ENCODE results near the gene SCN2B. TPM values are rescaled to one million over a fixed set of nuclear protein-coding genes. Genes with fewer than 3 reads are reported as not detected.
A peak's percentile ranks its signal among the peaks of the same experiment; 100 is the strongest.

Gene SCN2B
- total RNA-seq, 1 donor from 2014 or later: 0.49 TPM

DNA sequence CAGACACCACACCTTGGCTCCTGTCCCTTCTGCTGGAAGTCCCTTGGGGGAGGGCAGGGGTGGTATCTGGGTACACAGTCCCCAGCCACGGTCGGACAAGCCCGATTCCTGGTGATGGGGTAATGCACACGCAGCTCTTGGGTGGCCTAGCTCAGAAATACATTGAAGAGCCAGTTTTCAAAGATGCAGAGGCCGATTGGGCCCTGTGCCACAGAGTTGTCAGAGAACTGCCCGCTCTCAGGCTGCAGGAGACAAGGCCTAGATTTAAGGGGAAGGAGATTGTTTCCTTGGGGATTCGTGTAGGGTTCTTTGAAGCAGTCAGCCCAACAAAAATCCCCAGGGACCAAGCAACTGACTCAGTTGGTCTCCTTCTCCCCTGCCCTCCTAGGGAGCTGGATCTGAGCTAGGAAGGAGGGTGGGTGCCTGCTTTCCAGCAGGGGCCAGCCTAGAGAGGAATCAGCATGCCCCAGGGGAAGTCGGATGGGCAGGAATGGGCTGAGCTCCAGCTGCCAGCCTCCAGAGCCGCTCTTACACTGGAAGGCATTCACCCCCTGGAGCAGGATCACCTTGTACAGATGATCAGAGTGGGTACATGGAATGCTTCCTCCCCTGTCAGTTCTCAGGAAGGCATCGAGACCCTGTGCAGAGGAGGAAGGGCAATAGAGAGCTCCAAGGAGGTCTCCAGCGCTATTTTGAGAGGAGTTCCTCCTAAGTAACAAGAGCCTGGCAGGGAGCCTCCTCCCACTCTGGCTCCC is 20.5 kb downstream of the SCN2B start:
- H3K27me3 ChIP-seq: peaks cover 4% of the 10 kb centered on the region
- no peak for TF ChIP-seq POLR2AphosphoS5 (IDR thresholded peaks at IDR 0.05; ENCODE audit: insufficient read depth in 1 of 2, low read depth in 1 of 2)
- no peak for TF ChIP-seq POLR2A (IDR thresholded peaks at IDR 0.05)
- TF ChIP-seq, protein P1, sequence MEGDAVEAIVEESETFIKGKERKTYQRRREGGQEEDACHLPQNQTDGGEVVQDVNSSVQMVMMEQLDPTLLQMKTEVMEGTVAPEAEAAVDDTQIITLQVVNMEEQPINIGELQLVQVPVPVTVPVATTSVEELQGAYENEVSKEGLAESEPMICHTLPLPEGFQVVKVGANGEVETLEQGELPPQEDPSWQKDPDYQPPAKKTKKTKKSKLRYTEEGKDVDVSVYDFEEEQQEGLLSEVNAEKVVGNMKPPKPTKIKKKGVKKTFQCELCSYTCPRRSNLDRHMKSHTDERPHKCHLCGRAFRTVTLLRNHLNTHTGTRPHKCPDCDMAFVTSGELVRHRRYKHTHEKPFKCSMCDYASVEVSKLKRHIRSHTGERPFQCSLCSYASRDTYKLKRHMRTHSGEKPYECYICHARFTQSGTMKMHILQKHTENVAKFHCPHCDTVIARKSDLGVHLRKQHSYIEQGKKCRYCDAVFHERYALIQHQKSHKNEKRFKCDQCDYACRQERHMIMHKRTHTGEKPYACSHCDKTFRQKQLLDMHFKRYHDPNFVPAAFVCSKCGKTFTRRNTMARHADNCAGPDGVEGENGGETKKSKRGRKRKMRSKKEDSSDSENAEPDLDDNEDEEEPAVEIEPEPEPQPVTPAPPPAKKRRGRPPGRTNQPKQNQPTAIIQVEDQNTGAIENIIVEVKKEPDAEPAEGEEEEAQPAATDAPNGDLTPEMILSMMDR (IDR thresholded peaks at IDR 0.05): no peak
- intact Hi-C loops (cut with DNase I): no loop called here
- H3K27ac ChIP-seq: no peak overlapping the region
- H3K9me3 ChIP-seq: no peaks in the 10 kb centered on the region
- no peak for DNase-seq (ENCODE audit: extremely low spot score in 2 of 2)
- no peak overlapping the region for H3K4me3 ChIP-seq
- H3K36me3 ChIP-seq: no peaks in the 10 kb centered on the region
- H3K4me1 ChIP-seq: peaks cover 17% of the 10 kb centered on the region

DNA sequence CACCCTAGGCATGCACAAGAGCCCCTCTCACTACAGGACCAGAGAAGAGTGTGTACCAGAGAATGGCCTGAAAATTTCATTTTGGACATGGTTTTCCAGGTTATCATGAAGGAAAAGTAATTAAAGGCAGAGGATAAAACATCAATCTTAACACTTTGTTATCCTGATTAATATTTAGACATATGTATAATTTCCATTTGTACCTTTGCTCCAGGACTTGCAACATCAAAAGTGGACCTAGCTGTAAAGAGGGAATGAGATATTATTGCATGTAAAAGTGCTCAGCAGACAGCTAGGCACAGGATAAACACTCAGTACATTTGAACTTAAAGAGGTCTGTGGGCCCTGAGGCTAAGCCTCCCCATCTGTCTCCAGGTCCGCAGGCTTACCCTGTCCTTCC is 21.8 kb downstream of the SCN2B start:
- TF ChIP-seq, protein P1 (IDR thresholded peaks at IDR 0.05): no peak
- no peak for TF ChIP-seq POLR2A (IDR thresholded peaks at IDR 0.05)
- no peak for TF ChIP-seq POLR2AphosphoS5 (IDR thresholded peaks at IDR 0.05; ENCODE audit: insufficient read depth in 1 of 2, low read depth in 1 of 2)
- H3K9me3 ChIP-seq: no peaks in the 10 kb centered on the region
- no peaks in the 10 kb centered on the region for H3K36me3 ChIP-seq
- no peak overlapping the region for H3K27ac ChIP-seq
- peaks cover 17% of the 10 kb centered on the region for H3K4me1 ChIP-seq
- intact Hi-C loops (cut with DNase I): no loop called here
- H3K27me3 ChIP-seq: peaks cover 4% of the 10 kb centered on the region
- no peak for DNase-seq (ENCODE audit: extremely low spot score in 2 of 2)
- no peak overlapping the region for H3K4me3 ChIP-seq

DNA sequence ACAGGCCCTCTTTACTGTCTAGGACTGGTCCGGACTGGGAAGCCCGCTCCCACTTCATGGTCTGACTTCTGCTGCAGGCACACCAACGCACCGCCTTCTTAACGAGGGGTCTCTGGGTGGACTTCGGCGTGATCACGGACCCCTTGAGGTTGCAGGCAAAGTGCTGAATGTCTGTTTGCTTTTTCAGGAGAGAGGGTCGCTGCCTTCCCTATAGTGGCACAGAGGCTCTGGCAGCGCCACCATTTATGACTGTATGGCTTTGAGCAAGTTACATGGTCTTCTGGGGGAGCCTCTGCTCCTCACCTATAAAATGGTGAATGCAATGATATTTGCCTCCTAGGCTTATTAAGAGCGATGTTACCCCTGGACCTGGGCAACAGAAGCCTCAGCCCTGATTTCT is 22.5 kb downstream of the SCN2B start:
- intact Hi-C loops (cut with DNase I): no loop called here
- Histone ChIP-seq H3K9me3 (no peaks in the 10 kb centered on the region), H3K4me3 (no peak overlapping the region), H3K27me3 (peaks cover 4% of the 10 kb centered on the region), H3K27ac (no peak overlapping the region), H3K36me3 (no peaks in the 10 kb centered on the region), H3K4me1 (peaks cover 17% of the 10 kb centered on the region)
- TF ChIP-seq, protein P1 (IDR thresholded peaks at IDR 0.05): no peak
- TF ChIP-seq POLR2AphosphoS5 (IDR thresholded peaks at IDR 0.05; ENCODE audit: insufficient read depth in 1 of 2, low read depth in 1 of 2): no peak
- TF ChIP-seq POLR2A (IDR thresholded peaks at IDR 0.05): no peak
- no peak for DNase-seq (ENCODE audit: extremely low spot score in 2 of 2)

DNA sequence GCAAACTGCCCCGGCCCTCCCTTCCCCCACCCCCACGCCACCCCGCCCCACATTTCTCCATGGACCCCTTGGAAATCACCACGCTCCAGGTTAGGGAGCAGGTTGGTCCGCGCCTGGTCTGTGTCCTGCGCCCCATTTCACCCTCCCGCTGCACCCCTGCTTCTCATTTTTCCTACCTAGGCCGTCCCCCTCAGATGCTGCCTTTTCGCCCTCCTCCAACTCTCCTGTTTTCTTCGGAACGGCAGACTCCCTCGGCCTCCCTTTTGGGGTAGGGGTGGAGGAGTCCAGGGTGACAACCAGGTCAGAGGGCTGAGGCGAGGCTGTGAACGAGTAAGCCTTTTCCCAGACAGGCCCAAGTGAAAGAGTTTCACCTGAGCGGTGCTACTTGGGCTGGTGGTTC is 22.9 kb downstream of the SCN2B start:
- Histone ChIP-seq H3K27ac (no peak overlapping the region), H3K36me3 (no peaks in the 10 kb centered on the region), H3K4me1 (peaks cover 17% of the 10 kb centered on the region), H3K27me3 (peaks cover 4% of the 10 kb centered on the region), H3K9me3 (no peaks in the 10 kb centered on the region), H3K4me3 (peak overlapping the region; percentile 39 to 63)
- intact Hi-C loops (cut with DNase I): no loop called here
- no peak for DNase-seq (ENCODE audit: extremely low spot score in 2 of 2)
- TF ChIP-seq, protein P1 (IDR thresholded peaks at IDR 0.05): no peak
- TF ChIP-seq POLR2A (IDR thresholded peaks at IDR 0.05): no peak
- TF ChIP-seq POLR2AphosphoS5 (IDR thresholded peaks at IDR 0.05; ENCODE audit: insufficient read depth in 1 of 2, low read depth in 1 of 2): no peak

Measured in vagina (tissue), 2 donors.